GM12874 (cell line): ENCODE results near the gene CXCL10.

Experiments used
- TF ChIP-seq, protein P1 (sequence below): IDR thresholded peaks from 2 replicates; pipeline ENCODE4 v1.5.1; 2011; ENCODE audit warnings: low read depth, mild to moderate bottlenecking, control low read depth, low read length, moderate library complexity; ENCODE audit not compliant: insufficient read depth

Gene CXCL10

DNA sequence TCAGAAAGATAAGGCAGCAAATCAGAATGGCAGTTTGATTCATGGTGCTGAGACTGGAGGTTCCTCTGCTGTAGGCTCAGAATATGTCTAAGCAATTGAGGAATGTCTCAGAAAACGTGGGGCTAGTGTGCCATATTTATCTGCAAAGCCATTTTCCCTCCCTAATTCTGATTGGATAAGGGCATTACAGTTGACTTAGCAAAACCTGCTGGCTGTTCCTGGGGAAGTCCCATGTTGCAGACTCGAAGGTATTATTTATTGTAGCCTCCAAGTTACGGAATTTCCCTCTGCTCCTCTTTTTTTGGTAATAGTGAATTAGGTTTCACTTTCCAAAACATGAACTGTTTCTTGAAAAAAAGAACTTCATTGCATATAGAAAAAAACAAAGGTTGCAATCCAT is at the start of gene CXCL10:
Gene CXCL10, minus strand, starts transcription at position 109 of the 400 bp plus-strand sequence. Its CDS starts 66 bp downstream, at position 43.
- TF ChIP-seq, protein P1, sequence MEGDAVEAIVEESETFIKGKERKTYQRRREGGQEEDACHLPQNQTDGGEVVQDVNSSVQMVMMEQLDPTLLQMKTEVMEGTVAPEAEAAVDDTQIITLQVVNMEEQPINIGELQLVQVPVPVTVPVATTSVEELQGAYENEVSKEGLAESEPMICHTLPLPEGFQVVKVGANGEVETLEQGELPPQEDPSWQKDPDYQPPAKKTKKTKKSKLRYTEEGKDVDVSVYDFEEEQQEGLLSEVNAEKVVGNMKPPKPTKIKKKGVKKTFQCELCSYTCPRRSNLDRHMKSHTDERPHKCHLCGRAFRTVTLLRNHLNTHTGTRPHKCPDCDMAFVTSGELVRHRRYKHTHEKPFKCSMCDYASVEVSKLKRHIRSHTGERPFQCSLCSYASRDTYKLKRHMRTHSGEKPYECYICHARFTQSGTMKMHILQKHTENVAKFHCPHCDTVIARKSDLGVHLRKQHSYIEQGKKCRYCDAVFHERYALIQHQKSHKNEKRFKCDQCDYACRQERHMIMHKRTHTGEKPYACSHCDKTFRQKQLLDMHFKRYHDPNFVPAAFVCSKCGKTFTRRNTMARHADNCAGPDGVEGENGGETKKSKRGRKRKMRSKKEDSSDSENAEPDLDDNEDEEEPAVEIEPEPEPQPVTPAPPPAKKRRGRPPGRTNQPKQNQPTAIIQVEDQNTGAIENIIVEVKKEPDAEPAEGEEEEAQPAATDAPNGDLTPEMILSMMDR, result no peak

DNA sequence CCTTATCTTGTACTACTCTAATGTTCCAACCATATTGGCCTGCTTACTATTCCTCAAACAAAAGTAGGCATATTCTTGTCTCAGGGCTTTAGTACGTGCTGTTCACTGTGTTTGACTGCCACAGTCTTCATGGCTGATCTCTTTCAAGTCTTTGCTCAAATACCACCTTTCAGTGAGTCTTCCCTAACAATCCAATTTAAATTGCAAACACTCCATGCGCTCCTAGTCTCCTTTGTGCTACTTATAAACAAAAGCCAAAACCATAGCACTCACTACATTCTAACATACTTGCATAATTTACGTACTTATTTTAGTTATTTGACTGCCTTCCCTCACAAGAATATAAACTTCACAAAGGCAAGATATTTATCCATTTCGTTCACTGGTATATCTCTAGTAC is 49.5 kb upstream of the CXCL10 start:
- TF ChIP-seq, protein P1, result no peak

DNA sequence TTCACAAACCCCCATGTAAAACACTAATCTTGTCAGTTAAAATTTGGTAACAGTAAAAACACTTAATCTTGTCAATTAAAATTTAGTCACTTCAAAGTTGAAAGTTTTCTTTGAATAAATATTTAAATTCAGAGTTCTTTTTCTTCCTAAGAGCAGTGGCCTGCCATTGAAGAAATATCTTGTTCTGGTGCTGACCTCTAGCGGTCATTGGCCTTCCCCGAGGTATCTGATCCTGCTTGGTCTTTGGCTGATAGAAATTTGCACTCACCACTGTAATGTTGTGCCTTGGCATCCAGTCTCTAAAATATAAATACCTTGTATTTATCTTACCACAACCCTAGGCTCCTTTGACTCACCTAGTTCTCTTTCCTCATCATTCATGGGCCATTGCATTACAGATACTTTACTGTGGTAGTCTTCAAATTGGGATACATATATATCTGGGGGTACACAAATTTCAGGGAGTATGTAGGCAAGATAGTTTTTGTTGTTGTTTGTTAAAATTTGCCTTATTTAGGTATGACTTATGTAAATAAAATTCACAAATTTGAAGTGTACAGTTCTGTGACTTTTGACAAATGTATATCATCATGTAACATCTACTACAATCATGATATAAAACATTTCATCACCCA is 44.5 kb upstream of the CXCL10 start:
- TF ChIP-seq, protein P1, result peak; percentile 69

DNA sequence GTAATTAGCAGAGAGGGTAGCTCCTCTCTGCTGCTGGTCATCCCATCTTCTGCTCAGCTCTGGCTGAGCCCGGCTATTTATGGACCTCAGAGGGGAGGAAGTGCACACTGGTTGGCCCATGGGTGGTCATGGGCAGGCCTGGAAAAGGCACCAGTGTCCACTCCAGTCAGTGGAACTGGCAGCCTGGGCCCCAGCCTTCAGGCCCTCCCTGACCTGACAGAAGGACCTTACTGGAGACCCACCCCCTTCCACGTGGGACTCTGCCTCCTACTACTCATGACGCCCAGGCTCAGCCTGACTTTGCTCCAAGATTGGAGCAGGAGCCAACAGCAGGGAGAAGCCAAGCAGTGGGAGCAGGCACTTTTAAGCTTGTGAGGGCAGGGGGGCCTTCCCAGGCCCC is 43.2 kb upstream of the CXCL10 start:
- TF ChIP-seq, protein P1, result no peak

DNA sequence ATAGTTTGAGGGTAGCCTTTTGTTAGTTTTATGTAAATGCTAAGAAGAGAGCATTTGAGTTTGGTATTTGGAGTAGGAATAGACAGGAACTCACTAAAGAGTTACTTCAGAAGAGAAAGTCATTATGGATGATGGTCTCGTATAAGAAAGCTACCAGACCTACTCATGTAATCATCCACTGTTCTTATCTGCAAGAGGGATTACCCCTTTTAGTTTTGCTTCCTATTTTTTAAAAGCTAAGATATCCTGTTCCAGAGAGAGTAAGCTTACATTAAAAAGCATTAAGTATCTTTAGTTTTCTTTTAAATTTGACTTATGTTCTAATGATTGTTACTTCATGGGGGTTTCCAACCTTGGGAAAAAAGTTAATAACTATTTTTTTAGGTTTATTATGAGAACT is 38.7 kb upstream of the CXCL10 start:
- TF ChIP-seq, protein P1, result no peak

DNA sequence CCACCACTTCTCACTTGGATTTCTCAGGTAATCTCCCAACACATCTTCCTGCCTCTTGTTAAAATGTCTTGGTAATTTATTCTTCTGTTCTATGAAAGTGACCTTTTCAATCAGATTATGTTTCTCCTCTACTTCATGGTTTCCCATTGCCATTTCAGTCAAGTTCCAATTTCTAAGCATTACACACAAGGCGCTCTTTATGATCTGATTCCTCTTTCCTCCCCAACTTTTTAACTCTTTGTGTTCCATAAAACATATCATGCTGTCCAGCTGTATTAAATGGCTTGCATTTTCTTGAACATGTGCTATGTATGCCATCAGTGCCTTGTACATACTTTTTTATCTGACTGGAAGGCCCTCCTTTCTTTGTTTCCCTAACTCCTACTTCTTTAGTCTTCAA is 38.1 kb upstream of the CXCL10 start:
- TF ChIP-seq, protein P1, result no peak

DNA sequence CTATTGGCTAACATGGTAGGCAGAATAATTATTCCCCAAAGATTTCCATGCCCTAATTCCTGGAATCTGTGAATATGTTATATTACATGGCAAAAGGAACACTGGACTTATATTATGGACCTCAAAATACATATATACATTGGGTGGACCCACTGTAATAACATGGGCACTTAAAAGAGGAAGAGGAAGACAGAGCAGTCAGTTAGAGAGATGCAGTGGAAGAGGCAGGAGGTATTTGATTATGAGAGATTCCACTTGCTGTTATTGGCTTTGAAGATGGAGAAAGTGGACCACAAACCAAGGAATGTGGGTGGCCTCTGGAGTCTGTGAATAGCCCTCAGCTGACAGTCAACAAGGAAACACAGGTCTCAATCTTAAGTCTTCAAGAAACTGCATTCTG is 37.2 kb upstream of the CXCL10 start:
- TF ChIP-seq, protein P1, result no peak

DNA sequence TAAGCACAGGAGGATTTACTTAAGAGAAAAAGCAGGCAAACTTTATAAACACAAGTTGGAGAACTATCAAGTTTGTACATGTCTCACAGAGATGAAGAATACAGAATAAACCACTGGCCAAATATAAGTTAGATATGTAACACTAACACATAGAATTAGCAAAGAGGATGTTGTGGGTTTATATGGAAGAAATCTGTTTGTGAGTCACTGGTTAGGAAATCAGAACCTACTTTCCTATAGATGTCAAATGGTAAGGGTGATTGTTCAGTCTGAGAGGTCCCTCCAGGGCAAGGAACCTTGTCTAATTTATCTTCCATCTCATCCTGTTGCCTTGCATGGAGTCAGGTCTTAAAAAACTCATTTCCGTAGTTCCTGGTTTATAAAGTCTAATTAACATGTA is 36.5 kb upstream of the CXCL10 start:
- TF ChIP-seq, protein P1, result no peak
